Coronary artery (tissue), 2 donors: ENCODE results near the gene MTA1.

Experiments used
- DNase-seq: peaks from one replicate; pipeline ENCODE4 v3.0.0-alpha.2; 2017; ENCODE audit warnings: low spot score
- H3K27ac ChIP-seq, 2 donors: fragments of 200-600 bp; sonication (generic); one replicate each; pipeline ENCODE4 v1.5.1; 2016 to 2019
- H3K4me3 ChIP-seq: fragments of 200-600 bp; sonication (generic); 2 replicates; pipeline ENCODE4 v1.5.1; 2016; ENCODE audit warnings: mild to moderate bottlenecking, moderate library complexity
- TF ChIP-seq, protein P1 (sequence below): fragments of 200-600 bp; sonication (generic); IDR thresholded peaks from one replicate; pipeline ENCODE4 v1.5.1; 2019; ENCODE audit warnings: antibody characterized with exemption

MTA1 gene

DNA sequence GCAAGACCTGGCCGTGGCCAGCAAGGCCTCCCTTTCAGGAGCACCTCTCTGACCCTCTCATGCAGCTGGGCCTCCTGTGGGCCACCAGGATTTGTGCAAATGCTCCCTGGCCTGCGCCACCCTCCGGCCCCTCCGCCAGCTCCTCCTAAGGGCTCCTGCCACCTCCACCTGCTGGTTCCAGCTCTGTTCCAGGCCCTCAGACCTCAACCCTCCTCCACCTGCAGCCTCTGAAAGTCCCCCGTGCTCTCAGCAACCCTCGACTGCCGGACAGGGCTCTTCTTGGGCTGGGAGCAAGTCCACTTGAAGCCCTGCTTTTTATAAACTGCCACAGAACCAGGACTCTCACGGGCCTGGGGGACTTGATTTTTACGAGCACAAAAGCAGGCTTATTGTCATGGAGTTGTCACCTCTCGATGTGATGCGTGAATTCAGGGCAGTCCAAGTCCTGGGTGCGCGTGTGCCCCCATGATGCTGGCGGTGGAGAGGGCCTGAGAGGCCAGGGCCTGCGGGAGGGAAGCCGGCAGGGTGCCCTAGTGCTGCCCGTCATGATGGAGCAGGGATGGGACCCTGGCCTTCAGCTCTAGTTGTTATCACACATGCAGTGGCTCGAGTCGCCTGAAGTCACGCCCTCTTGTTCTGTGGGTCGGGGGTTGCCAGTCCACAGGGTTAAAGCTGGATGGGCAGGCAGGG lies 80.6 kb downstream of the MTA1 start:
- peak; percentile 79 for DNase-seq
- TF ChIP-seq, protein P1, sequence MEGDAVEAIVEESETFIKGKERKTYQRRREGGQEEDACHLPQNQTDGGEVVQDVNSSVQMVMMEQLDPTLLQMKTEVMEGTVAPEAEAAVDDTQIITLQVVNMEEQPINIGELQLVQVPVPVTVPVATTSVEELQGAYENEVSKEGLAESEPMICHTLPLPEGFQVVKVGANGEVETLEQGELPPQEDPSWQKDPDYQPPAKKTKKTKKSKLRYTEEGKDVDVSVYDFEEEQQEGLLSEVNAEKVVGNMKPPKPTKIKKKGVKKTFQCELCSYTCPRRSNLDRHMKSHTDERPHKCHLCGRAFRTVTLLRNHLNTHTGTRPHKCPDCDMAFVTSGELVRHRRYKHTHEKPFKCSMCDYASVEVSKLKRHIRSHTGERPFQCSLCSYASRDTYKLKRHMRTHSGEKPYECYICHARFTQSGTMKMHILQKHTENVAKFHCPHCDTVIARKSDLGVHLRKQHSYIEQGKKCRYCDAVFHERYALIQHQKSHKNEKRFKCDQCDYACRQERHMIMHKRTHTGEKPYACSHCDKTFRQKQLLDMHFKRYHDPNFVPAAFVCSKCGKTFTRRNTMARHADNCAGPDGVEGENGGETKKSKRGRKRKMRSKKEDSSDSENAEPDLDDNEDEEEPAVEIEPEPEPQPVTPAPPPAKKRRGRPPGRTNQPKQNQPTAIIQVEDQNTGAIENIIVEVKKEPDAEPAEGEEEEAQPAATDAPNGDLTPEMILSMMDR, result no peak
- no peak overlapping the region for H3K4me3 ChIP-seq
- H3K27ac ChIP-seq, result peak overlapping the region in 1 of 2 donors; percentile 45

DNA sequence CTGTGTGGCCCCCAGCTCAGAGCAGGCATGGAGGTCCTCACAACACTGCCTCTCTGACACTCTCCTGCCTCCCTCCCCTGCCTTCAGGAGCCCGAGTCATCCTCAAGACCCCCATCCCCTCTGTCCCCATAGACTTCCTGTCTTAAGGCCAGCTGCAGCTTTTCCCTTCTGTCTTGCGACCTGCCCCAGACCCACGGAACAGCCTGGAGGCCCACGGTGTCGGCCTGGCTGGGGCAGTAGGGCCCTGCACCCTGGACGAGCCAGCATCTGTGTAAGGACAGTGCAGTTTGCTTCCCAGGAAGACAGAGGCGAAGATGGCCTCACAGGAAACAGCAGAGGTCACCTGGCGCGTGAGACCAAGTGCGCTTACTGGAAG lies 81.1 kb downstream of the MTA1 start:
- Histone ChIP-seq H3K27ac (no peak overlapping the region), H3K4me3 (no peak overlapping the region)
- DNase-seq, result no peak
- TF ChIP-seq, protein P1, result no peak

DNA sequence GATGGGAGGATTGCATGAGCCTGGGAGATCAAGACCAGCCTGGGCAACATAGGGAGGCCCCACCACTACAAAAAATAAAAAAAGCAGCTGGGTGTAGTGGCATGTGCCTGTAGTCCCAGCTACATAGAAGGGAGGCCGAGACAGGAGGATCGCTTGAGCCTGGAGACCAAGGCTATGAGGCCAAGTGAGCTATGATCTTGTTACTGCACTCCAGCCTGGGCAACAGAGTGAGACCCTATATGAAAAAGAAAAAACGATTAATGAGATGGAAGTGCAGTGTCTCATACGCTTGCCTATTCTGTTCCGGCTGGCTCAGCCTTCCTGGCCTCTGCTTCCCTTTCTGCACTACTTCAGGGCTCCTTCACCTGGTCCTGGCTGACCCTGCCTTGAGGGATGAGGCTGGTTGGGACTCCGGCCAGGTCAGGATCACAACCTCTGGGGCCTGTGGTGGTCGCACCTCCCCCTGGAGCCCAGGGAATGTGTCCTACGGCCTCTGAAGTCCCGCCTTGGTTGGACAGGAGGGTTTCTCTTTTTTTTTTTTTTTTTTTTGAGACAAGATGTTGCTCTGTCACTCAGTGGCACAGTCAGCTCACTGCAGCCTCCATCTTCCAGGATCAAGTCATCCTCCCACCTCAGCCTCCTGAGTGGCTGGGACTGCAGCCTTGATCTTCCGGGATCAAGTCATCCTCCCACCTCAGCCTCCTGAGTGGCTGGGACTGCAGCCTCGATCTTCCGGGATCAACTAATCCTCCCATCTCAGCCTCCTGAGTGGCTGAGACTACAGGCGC lies 82.1 kb downstream of the MTA1 start:
- Histone ChIP-seq H3K27ac (no peak overlapping the region), H3K4me3 (no peak overlapping the region)
- TF ChIP-seq, protein P1, result no peak
- DNase-seq, result peak; percentile 65

DNA sequence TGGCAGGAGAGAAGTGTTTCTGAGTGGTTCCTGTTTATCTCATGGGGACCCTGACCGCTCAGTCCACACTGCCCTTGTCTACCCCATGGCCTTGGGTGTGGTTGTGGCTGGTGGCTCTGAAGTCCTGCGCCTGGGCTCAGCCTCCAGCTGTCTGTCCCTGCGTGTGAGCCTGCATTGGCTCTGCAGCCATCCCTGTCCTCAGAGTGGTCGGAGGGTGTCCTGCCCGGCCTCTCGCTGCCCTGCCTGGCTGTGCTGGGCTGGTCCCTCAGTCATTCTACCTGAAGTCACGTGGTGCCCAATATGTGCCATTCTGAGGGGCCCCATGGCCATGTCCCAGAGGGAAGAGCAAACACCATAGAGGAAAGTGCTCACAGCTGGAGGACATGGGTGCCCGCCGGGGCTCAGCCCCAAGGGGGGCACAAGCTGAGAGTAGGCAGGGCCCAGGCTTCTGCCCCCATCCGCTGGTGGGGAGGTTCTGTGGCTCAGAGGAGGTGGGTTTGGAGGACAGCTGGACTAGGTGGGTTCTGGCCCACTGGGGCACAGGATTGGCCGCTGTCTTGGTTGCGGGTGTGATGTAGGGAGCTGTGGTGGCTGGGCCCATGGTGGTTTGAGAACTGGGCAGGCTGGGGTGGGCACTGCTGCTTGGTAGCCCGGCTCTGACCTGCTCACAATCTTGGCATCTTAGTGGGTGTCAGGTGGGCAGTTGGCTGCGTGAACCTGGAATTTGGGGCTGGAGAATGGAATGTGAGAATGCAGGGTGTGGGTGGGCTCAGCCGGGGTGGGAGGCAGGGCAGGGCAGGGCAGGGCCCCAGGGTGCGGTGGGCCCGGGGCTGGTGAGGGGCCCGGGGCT lies 83.0 kb downstream of the MTA1 start:
- Histone ChIP-seq H3K4me3 (no peak overlapping the region), H3K27ac (no peak overlapping the region)
- TF ChIP-seq, protein P1, result no peak
- peak; percentile 72 for DNase-seq

DNA sequence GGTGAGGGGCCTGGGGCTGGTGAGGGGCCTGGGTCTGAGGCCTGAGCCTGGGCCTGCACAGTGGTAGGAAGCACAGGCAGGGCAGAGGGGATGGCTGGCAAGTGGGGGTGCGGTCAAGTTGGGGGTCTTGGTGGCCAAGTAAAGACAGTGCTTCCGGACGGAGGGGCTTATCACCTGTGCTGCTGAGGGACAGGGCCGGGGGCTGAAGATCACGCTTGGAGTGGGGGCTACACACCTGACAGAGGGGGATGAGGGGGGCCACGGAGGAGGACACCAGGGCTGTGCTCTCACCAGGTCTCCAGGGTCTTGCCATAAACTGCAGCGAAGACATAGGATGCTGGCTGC lies 83.6 kb downstream of the MTA1 start:
- H3K4me3 ChIP-seq, result no peak overlapping the region
- peak; percentile 69 for DNase-seq

DNA sequence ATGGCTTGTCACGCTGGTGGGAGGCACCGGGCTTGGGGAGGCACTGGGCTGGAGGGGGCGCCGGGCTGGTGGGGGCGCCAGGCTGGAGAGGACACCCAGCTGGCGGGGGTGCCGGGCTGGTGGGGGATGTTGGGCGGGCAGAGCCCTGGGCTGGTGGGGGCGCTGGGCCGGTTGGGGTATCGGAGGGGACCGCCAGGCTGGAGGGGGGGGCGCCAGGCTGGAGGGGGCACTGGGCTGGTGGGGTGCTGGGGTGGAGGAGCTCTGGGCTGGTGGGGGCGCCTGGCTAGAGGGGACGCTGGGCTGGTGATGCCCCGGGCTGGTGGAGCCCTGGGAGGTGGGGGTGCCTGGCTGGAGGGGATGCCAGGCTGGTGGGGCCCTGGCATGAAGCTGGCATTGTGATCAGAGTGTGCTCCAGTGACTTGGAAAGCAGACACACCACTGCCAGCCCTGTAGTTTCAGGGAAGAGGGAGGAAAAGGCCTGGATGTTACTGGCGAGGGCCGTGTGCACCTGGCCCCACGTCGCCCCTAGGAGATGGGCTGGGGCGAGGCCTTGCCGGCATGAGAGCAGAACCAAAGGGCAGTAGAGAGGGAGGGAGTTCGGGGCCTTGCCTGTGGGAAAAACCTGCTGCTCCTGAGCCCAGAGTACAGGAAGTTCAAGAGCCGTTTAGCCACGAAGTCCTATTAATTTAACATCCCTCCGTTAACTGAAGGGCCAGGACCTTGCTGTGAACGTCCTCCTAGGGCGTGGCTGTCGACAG lies 84.5 kb downstream of the MTA1 start:
- H3K27ac ChIP-seq, result no peak overlapping the region
- peak; percentile 57 for DNase-seq

More for the DNA sequence above, 83.6 kb downstream of the MTA1 start:
- TF ChIP-seq, protein P1, result no peak
- H3K27ac ChIP-seq, result no peak overlapping the region

More for the DNA sequence above, 84.5 kb downstream of the MTA1 start:
- TF ChIP-seq, protein P1, result no peak
- no peak overlapping the region for H3K4me3 ChIP-seq
